Measurements from ENCODE around the gene PGAM2.

The PGAM2 gene

DNA sequence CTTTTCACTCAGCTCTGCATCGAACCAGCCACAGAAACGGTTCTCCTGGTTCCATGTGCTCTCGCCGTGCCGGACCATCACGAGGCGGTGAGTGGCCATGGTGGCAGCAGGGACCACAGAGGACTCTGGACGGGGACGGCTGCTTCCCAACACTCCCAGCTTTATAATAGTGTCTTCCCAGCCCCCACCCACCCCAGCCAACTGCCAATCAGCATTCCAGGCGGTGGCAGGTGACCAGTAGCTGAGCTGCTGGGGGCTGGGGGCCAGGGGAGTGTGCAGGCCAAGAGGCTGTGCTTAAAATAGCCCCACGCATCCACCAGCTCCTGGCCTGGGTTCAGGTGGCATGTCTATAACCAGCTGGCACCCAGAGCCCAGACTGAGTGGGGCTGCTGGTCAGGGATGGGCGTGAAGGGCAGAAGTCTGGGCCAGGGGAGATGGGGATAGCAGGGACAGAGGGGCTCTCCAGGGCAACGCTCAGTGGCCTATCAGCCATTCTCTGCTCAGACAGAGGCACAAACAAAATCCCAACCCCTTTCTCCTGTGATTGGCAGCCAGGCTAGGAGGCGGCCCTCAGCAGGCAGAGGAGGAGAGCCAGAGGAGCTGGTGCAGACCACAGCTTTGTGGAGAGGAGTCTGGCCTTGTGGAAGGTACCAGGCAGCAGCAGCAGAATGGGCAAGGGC, at the start of gene PGAM2:
Gene PGAM2 (minus strand): TSS at position 137 of the 680 bp plus-strand sequence. CDS start 38 bp downstream, at position 99.
- Histone ChIP-seq H3K27me3 (no peaks in the 10 kb centered on the region), H3K4me3 (no peak within 1 kb of the TSS), H3K9me3 (replicated peaks in 1 of 11) (no peaks in the 10 kb centered on the region), H3K4me1 (peaks cover 2 to 41% (median 27%) of the 10 kb centered on the region in 10 experiments; a peak in 17 of 20 replicates), H4K20me1 (peaks cover 0 to 75% (median 21%) of the 10 kb centered on the region in 11 experiments; a peak in 14 of 22 replicates), H3K36me3 (peaks cover 21 to 39% (median 25%) of the 10 kb centered on the region in 11 experiments), H3K4me2 (peak within 1 kb of the TSS in 4 of 11 experiments; percentile 18 to 40 (median 33); a peak in 5 of 22 replicates), H3K27ac (peak within 1 kb of the TSS in 1 of 11 experiments; percentile 5; a peak in 3 of 22 replicates), H3K9ac (0 out of 22 replicates have a peak within 1 kb of the TSS, but pooled peaks of 1 of the 11 experiments have one; percentile 19)
- no peak for TF ChIP-seq Cebpa-rat (IDR thresholded peaks at IDR 0.05)

DNA sequence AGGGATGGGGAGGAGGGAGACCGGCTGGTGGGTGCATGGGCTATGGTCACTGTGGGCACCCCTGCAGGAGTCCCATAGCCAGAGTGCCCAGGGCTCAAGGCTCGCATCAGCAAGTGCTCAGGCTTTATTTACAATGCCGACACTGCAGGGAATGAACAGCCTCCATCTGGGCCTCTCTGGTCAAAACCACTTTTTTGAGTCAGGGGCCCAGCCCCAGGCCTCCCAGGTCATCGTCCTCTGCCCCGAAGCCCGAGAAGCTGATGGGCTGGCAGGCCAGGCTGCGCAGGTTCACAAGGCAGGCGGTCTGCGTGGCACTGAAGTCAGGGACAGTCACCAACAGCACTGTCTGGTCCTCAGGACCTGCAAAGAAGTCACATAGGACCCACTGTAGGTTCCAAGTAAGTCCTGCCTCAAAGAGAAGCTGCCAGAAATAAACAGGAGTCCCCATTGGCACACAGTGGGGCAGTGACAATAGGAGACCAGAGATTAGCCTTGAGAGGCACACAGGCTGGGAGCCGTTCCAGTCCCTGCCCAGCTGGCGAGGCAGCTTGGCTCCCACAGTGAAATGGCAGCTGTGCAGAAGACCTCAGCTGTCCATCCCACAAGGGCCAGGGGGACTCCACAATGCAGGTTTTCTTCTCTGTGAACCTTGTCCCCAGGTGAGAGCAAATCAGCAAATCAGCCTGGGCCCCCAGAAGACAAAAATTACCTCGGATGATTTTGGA, 49.4 kb upstream of the PGAM2 start:
- no peaks in the 10 kb centered on the region for H3K9me3 ChIP-seq (replicated peaks in 1 of 11)
- no peak overlapping the region for H3K4me3 ChIP-seq
- H3K27me3 ChIP-seq: no peaks in the 10 kb centered on the region
- H3K4me2 ChIP-seq: no peak overlapping the region
- peak overlapping the region in 2 of 11 experiments; percentile 13 to 24; a peak in 2 of 22 replicates for H3K9ac ChIP-seq
- no peak overlapping the region for H3K27ac ChIP-seq
- no peak for TF ChIP-seq Cebpa-rat (IDR thresholded peaks at IDR 0.05)
- peaks cover 84 to 97% (median 93%) of the 10 kb centered on the region in 11 experiments for H3K36me3 ChIP-seq
- H4K20me1 ChIP-seq: peaks cover 0 to 96% (median 89%) of the 10 kb centered on the region in 11 experiments; a peak in 18 of 22 replicates
- peaks cover 0 to 11% (median 6%) of the 10 kb centered on the region in 10 experiments; a peak in 11 of 20 replicates for H3K4me1 ChIP-seq

DNA sequence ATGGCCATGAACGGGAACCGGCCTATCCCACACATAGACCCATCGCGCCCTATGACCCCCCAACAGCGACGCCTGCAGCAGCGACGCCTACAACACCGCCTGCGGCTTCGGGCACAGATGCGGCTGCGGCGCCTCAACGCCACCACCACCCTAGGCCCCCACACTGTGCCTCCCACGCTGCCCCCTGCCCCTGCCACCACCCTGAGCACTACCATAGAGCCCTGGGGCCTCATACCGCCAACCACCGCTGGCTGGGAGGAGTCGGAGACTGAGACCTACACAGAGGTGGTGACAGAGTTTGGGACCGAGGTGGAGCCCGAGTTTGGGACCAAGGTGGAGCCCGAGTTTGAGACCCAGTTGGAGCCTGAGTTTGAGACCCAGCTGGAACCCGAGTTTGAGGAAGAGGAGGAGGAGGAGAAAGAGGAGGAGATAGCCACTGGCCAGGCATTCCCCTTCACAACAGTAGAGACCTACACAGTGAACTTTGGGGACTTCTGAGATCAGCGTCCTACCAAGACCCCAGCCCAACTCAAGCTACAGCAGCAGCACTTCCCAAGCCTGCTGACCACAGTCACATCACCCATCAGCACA, 48.5 kb upstream of the PGAM2 start:
- TF ChIP-seq Cebpa-rat (IDR thresholded peaks at IDR 0.05): no peak
- Histone ChIP-seq H3K4me1 (peaks cover 0 to 6% (median 0%) of the 10 kb centered on the region in 10 experiments; a peak in 5 of 20 replicates), H3K27me3 (no peaks in the 10 kb centered on the region), H3K9ac (no peak overlapping the region), H3K4me2 (no peak overlapping the region), H3K4me3 (no peak overlapping the region), H3K27ac (no peak overlapping the region), H3K9me3 (replicated peaks in 1 of 11) (no peaks in the 10 kb centered on the region), H4K20me1 (peaks cover 0 to 96% (median 87%) of the 10 kb centered on the region in 11 experiments; a peak in 18 of 22 replicates), H3K36me3 (peaks cover 77 to 97% (median 93%) of the 10 kb centered on the region in 11 experiments)

DNA sequence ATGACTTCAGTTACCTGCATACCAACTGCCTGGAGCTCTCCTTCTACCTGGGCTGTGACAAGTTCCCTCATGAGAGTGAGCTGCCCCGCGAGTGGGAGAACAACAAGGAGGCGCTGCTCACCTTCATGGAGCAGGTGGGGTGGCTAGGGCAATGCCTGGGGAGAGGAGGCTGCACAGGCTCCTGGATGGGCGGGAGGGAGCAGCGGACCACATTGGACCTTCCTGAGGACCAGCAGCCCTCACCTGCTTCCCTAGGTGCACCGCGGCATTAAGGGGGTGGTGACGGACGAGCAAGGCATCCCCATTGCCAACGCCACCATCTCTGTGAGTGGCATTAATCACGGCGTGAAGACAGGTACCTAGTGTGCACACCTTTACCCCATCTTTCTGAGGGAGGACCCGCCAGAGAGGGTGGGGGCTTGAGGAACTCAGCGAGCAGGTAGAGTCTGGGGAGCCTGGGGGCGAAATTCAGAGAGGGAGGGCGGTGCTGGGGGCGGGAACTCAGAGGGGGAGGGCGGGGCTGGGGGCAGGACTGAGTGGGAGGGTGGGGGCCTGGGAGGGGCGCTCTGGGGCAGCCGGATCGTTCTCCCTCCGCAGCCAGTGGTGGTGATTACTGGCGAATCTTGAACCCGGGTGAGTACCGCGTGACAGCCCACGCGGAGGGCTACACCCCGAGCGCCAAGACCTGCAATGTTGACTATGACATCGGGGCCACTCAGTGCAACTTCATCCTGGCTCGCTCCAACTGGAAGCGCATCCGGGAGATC, 47.8 kb upstream of the PGAM2 start:
- no peaks in the 10 kb centered on the region for H3K27me3 ChIP-seq
- no peaks in the 10 kb centered on the region for H3K9me3 ChIP-seq (replicated peaks in 1 of 11)
- peaks cover 76 to 99% (median 97%) of the 10 kb centered on the region in 11 experiments for H3K36me3 ChIP-seq
- H3K4me1 ChIP-seq: peaks cover 0 to 12% (median 0%) of the 10 kb centered on the region in 10 experiments; a peak in 5 of 20 replicates
- no peak overlapping the region for H3K9ac ChIP-seq
- no peak overlapping the region for H3K4me2 ChIP-seq
- H3K4me3 ChIP-seq: no peak overlapping the region
- TF ChIP-seq Cebpa-rat (IDR thresholded peaks at IDR 0.05): no peak
- H3K27ac ChIP-seq: no peak overlapping the region
- peaks cover 0 to 99% (median 94%) of the 10 kb centered on the region in 11 experiments; a peak in 18 of 22 replicates for H4K20me1 ChIP-seq

DNA sequence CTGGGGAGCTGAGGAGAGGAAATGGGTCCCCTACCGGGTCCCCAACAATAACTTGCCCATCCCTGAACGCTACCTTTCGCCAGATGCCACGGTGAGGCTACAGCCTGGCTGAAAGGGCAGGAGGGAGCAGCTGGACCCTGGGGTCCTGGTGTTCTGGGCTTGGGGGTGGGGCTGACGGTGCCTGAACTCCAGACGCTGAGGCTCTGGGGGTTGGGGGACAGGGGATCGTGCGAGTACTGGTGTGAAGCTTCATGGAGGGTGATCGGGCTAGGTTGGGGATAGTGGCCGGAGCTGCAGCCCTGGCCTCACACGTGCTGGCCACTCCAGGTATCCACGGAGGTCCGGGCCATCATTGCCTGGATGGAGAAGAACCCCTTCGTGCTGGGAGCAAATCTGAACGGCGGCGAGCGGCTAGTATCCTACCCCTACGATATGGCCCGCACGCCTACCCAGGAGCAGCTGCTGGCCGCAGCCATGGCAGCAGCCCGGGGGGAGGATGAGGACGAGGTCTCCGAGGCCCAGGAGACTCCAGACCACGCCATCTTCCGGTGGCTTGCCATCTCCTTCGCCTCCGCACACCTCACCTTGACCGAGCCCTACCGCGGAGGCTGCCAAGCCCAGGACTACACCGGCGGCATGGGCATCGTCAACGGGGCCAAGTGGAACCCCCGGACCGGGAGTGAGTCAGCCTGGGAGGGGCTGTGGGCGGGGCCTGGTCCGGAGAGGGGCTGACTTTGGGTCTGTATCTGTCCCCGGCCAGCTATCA, 47.0 kb upstream of the PGAM2 start:
- H3K4me3 ChIP-seq: no peak overlapping the region
- 0 out of 22 replicates have a peak overlapping the region, but pooled peaks of 2 of the 11 experiments have one; percentile 3 to 23 for H3K27ac ChIP-seq
- no peaks in the 10 kb centered on the region for H3K27me3 ChIP-seq
- peaks cover 0 to 20% (median 4%) of the 10 kb centered on the region in 10 experiments; a peak in 15 of 20 replicates for H3K4me1 ChIP-seq
- no peak for TF ChIP-seq Cebpa-rat (IDR thresholded peaks at IDR 0.05)
- no peak overlapping the region; a peak in 1 of 22 replicates for H3K9ac ChIP-seq
- H3K9me3 ChIP-seq (replicated peaks in 1 of 11): no peaks in the 10 kb centered on the region
- no peak overlapping the region for H3K4me2 ChIP-seq
- peaks cover 72 to 99% (median 97%) of the 10 kb centered on the region in 11 experiments for H3K36me3 ChIP-seq
- peaks cover 0 to 99% (median 94%) of the 10 kb centered on the region in 11 experiments; a peak in 18 of 22 replicates for H4K20me1 ChIP-seq

DNA sequence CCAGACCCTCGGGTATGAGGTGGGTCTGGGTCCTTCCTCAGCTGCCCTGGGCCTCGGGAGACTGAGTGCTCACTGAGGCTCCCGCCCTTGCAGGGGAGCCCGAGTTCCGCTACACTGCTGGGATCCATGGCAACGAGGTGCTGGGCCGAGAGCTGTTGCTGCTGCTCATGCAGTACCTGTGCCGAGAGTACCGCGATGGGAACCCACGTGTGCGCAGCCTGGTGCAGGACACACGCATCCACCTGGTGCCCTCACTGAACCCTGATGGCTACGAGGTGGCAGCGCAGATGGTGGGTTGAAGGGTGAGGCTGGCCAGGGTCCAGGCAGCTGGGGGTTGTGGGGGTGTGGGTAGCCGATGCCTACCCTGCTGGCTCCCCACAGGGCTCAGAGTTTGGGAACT, 46.4 kb upstream of the PGAM2 start:
- Histone ChIP-seq H3K27me3 (no peaks in the 10 kb centered on the region), H3K36me3 (peaks cover 66 to 99% (median 97%) of the 10 kb centered on the region in 11 experiments)

DNA sequence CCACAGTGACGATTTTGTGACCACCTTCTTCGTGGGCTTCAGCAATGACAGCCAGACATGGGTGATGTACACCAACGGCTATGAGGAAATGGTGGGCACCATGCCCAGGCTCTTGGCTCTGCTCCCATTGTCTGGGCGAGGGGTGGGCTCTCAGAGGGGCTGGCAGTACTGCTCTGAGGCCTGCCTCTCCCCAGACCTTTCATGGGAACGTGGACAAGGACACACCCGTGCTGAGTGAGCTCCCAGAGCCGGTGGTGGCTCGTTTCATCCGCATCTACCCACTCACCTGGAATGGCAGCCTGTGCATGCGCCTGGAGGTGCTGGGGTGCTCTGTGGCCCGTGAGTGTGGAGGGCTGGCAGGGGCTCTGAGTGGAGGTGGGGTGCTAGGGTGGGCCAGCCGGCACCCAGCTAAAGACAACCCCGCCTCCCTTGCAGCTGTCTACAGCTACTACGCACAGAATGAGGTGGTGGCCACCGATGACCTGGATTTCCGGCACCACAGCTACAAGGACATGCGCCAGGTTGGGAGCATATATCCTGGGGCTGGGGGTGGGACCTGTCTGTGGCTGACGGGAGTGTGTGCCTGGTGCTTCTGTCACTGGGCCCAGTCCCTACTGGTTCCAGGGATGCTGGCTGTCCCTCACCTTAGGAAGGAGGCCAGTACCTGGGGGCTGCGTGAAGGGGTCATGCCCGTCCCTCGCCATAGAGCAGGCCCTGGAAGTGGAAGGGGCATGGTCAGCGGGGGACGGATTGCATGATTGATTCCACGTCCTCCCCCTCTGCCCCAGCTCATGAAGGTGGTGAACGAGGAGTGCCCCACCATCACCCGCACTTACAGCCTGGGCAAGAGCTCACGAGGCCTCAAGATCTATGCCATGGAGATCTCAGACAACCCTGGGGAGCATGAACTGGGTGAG, 45.6 kb upstream of the PGAM2 start:
- H3K27ac ChIP-seq: no peak overlapping the region
- H3K4me1 ChIP-seq: peaks cover 6 to 34% (median 19%) of the 10 kb centered on the region in 10 experiments
- H3K27me3 ChIP-seq: no peaks in the 10 kb centered on the region
- no peak overlapping the region; a peak in 1 of 22 replicates for H3K9ac ChIP-seq
- H3K4me2 ChIP-seq: no peak overlapping the region
- H3K36me3 ChIP-seq: peaks cover 58 to 99% (median 97%) of the 10 kb centered on the region in 11 experiments
- no peak for TF ChIP-seq Cebpa-rat (IDR thresholded peaks at IDR 0.05)
- no peaks in the 10 kb centered on the region for H3K9me3 ChIP-seq (replicated peaks in 1 of 11)
- peaks cover 0 to 99% (median 94%) of the 10 kb centered on the region in 11 experiments; a peak in 18 of 22 replicates for H4K20me1 ChIP-seq
- H3K4me3 ChIP-seq: no peak overlapping the region

More for the DNA sequence above, 46.4 kb upstream of the PGAM2 start:
- H3K9me3 ChIP-seq (replicated peaks in 1 of 11): no peaks in the 10 kb centered on the region
- peaks cover 0 to 99% (median 94%) of the 10 kb centered on the region in 11 experiments; a peak in 17 of 22 replicates for H4K20me1 ChIP-seq
- TF ChIP-seq Cebpa-rat (IDR thresholded peaks at IDR 0.05): no peak
- H3K4me1 ChIP-seq: peaks cover 0 to 27% (median 11%) of the 10 kb centered on the region in 10 experiments; a peak in 18 of 20 replicates
- no peak overlapping the region for H3K4me2 ChIP-seq
- H3K9ac ChIP-seq: no peak overlapping the region; a peak in 1 of 22 replicates
- H3K4me3 ChIP-seq: no peak overlapping the region
- H3K27ac ChIP-seq: 0 out of 22 replicates have a peak overlapping the region, but pooled peaks of 2 of the 11 experiments have one; percentile 3 to 23
